HG03108 (cell line): ENCODE measurements around the gene PDLIM7.
"Not testable (repeated sequence)": the region's sequence is repeated elsewhere in the genome, so short reads cannot be mapped to it uniquely, and the experiment has no call there.

Experiments
- ATAC-seq: cut with Tn5 transposase; IDR thresholded peaks from one replicate; pipeline ENCODE4 v1.9.1; 2021; ENCODE audit warnings: moderate library complexity; ENCODE audit not compliant: unreplicated experiment

Gene PDLIM7

GRCh38 chr5:177497292-177498012 lies at the start of gene PDLIM7:
Gene PDLIM7, minus strand, starts transcription at chr5:177497604. Its CDS starts 1,092 bp downstream, at chr5:177496512.
- peak; percentile 75 for ATAC-seq

- no peak for ATAC-seq
Observed at GRCh38 chr5:177546258-177546741, 48.9 kb upstream of the PDLIM7 start.

- no peak for ATAC-seq
Observed at GRCh38 chr5:177545487-177546257, 48.3 kb upstream of the PDLIM7 start.

- ATAC-seq, result no peak
Observed at GRCh38 chr5:177542816-177543465, 45.5 kb upstream of the PDLIM7 start.

GRCh38 chr5:177540438-177540837 lies 43.0 kb upstream of the PDLIM7 start:
- no peak for ATAC-seq

- ATAC-seq, result no peak
Observed at GRCh38 chr5:177539411-177539810, 42.0 kb upstream of the PDLIM7 start.

GRCh38 chr5:177538876-177539275 lies 41.5 kb upstream of the PDLIM7 start:
- no peak for ATAC-seq

GRCh38 chr5:177537389-177538361 lies 40.3 kb upstream of the PDLIM7 start:
- ATAC-seq, result no peak

GRCh38 chr5:177536386-177536785 lies 39.0 kb upstream of the PDLIM7 start:
- no peak for ATAC-seq

- no peak for ATAC-seq
Observed at GRCh38 chr5:177535125-177535524, 37.7 kb upstream of the PDLIM7 start.

- ATAC-seq, result not testable (repeated sequence)
Observed at GRCh38 chr5:177534433-177534832, 37.0 kb upstream of the PDLIM7 start.

GRCh38 chr5:177531209-177531940 lies 34.0 kb upstream of the PDLIM7 start:
- no peak for ATAC-seq

- ATAC-seq, result no peak
Observed at GRCh38 chr5:177530638-177531037, 33.2 kb upstream of the PDLIM7 start.

GRCh38 chr5:177529247-177530203 lies 32.1 kb upstream of the PDLIM7 start:
- no peak for ATAC-seq

- ATAC-seq, result no peak
Observed at GRCh38 chr5:177528631-177529030, 31.2 kb upstream of the PDLIM7 start.

GRCh38 chr5:177527595-177527994 lies 30.2 kb upstream of the PDLIM7 start:
- ATAC-seq, result no peak

- no peak for ATAC-seq
Observed at GRCh38 chr5:177526791-177527190, 29.4 kb upstream of the PDLIM7 start.

- no peak for ATAC-seq
Observed at GRCh38 chr5:177526191-177526590, 28.8 kb upstream of the PDLIM7 start.
